ENCODE results near the gene DPAGT1.

DPAGT1 gene

DNA sequence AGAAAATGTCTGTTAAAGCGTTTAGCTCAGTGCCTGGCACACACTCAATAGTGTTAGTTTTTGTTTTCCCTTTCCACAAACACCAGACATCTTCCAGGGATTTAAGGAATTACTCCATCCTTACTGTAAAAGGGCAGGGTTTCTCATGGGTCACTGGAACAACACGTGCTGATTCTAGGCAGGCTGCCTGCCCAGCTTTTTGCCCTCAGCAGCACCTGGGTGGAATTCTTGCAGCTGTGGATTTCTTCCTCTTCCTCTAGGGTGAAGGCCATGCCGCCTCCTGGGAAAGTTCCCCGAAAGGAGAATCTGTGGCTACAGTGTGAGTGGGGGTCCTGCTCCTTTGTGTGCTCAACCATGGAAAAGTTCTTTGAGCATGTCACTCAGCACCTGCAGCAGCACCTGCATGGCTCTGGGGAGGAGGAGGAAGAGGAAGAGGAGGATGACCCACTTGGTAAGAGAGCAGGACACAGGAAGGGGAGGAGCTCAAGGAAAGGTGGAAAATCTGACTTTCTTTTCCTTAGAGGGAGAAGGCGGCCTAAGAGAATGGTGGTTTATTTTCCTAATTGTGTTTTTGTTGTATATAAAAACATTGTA is 25.1 kb upstream of the DPAGT1 start:
- TF ChIP-seq FOXP2 (optimal IDR thresholded peaks at IDR 0.05; ENCODE audit: borderline replicate concordance, extremely low read depth, extremely low read length, insufficient read depth) (no peak), SIN3A (IDR thresholded peaks at IDR 0.05; ENCODE audit: borderline replicate concordance, insufficient read depth, low read length) (no peak), REST (IDR thresholded peaks at IDR 0.05; ENCODE audit: insufficient read depth in 1 of 2, low read depth in 2 of 2, low read length in 2 of 2) (no peak), POLR2AphosphoS5 (IDR thresholded peaks at IDR 0.05; ENCODE audit: low read depth, low read length) (no peak), TAF1 (IDR thresholded peaks at IDR 0.05; ENCODE audit: borderline replicate concordance, insufficient read depth, low read length) (no peak)

GRCh38 chr11:119125821-119126220 is 24.2 kb upstream of the DPAGT1 start:
- TF ChIP-seq FOXP2 (optimal IDR thresholded peaks at IDR 0.05; ENCODE audit: borderline replicate concordance, extremely low read depth, extremely low read length, insufficient read depth) (no peak), POLR2AphosphoS5 (IDR thresholded peaks at IDR 0.05; ENCODE audit: low read depth, low read length) (no peak), REST (IDR thresholded peaks at IDR 0.05; ENCODE audit: insufficient read depth in 1 of 2, low read depth in 2 of 2, low read length in 2 of 2) (no peak), SIN3A (IDR thresholded peaks at IDR 0.05; ENCODE audit: borderline replicate concordance, insufficient read depth, low read length) (no peak), TAF1 (IDR thresholded peaks at IDR 0.05; ENCODE audit: borderline replicate concordance, insufficient read depth, low read length) (no peak)

DNA sequence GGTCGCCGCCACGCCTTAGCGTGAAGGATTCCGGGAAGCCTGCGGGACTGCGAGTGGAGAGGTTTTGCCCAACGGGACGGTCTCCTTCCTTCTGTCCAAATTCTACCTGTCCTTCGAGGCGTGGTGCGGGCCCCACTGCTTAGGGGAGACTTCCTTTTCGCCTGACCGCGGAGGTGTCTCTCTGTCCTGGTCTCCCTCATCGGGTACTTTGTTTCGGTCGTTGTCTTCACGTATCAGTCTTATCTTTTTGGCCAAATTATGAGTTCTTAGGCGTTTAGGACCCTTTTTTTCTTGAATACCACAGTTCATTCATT is 20.1 kb upstream of the DPAGT1 start:
- TF ChIP-seq TAF1 (IDR thresholded peaks at IDR 0.05; ENCODE audit: borderline replicate concordance, insufficient read depth, low read length) (no peak), POLR2AphosphoS5 (IDR thresholded peaks at IDR 0.05; ENCODE audit: low read depth, low read length) (no peak), REST (IDR thresholded peaks at IDR 0.05; ENCODE audit: insufficient read depth in 1 of 2, low read depth in 2 of 2, low read length in 2 of 2) (no peak)

GRCh38 chr11:119121008-119121810 is 19.6 kb upstream of the DPAGT1 start, which contains the start of gene HINFP:
Gene HINFP, plus strand, starts transcription at chr11:119121580. Its CDS starts 5,365 bp downstream, at chr11:119126945.
- peak; percentile 85; the same call in 1 of the 2 replicates for TF ChIP-seq SIN3A (IDR thresholded peaks at IDR 0.05; ENCODE audit: borderline replicate concordance, insufficient read depth, low read length)
- peak; percentile 92 for TF ChIP-seq POLR2AphosphoS5 (IDR thresholded peaks at IDR 0.05; ENCODE audit: low read depth, low read length)
- TF ChIP-seq TAF1 (IDR thresholded peaks at IDR 0.05; ENCODE audit: borderline replicate concordance, insufficient read depth, low read length): peak; percentile 64; the same call in 1 of the 2 replicates
- no peak; a peak in 1 of 4 replicates for TF ChIP-seq REST (IDR thresholded peaks at IDR 0.05; ENCODE audit: insufficient read depth in 1 of 2, low read depth in 2 of 2, low read length in 2 of 2)
- TF ChIP-seq FOXP2 (optimal IDR thresholded peaks at IDR 0.05; ENCODE audit: borderline replicate concordance, extremely low read depth, extremely low read length, insufficient read depth): peak; percentile 78
